Brain microvascular endothelial cell (primary cell): ENCODE results near the gene RAPGEF4.
A peak's percentile ranks its signal among the peaks of the same experiment; 100 is the strongest.

ENCODE experiments used
- DNase-seq: peaks from one replicate; pipeline ENCODE4 v3.0.0-alpha.2; 2020
- H3K27ac ChIP-seq: fragments of 250-450 bp; sonication (Bioruptor Pico); 2 replicates; pipeline ENCODE4 v1.5.1; 2020; ENCODE audit warnings: mild to moderate bottlenecking, moderate library complexity
- H3K27me3 ChIP-seq: fragments of 250-450 bp; sonication (Bioruptor Pico); replicated peaks from 2 replicates; pipeline ENCODE4 v1.5.1; 2020; ENCODE audit warnings: mild to moderate bottlenecking
- H3K36me3 ChIP-seq: fragments of 250-450 bp; sonication (Bioruptor Pico); replicated peaks from 2 replicates; pipeline ENCODE4 v1.5.1; 2020; ENCODE audit warnings: mild to moderate bottlenecking
- H3K4me3 ChIP-seq: 2 replicates; pipeline ENCODE4 v1.5.1; 2011; ENCODE audit warnings: low read depth, mild to moderate bottlenecking, control low read depth, low read length, moderate library complexity
- CTCF ChIP-seq: IDR thresholded peaks from 2 replicates; pipeline ENCODE4 v1.5.1; 2011; ENCODE audit warnings: low read depth, mild to moderate bottlenecking, moderate library complexity, low read length, control low read depth, inconsistent platforms; ENCODE audit errors: missing control alignments
- in situ Hi-C: cut with HindIII; loops from 2 replicates; pipeline ENCODE4 v1.10.0; 2017; ENCODE audit warnings: low sequenced_read_pairs, low pct_ligation_motif_present

The RAPGEF4 gene

DNA sequence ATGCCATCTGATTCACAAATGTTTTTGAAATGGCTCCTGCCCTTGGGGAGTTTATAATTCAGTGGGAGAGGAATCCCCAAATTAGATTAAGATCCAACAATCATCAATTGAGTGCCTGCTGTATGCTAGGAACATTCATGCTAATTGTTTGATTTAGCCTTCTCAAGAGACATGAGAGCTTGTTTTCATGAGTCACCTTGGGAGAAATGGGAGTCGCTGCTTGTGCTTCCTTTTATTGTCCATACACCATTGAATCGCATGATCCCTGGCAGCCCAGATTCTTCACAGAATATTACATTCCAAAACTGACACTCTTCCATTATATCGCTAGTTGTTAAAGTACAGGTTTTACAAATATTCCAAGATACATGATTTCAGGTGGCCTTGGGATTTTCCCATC, 234.0 kb downstream of the RAPGEF4 start:
- TF ChIP-seq CTCF = no peak
- in situ Hi-C loops = no loop called here
- H3K4me3 ChIP-seq = no peak overlapping the region
- no peak overlapping the region for H3K27ac ChIP-seq
- no peaks in the 10 kb centered on the region for H3K36me3 ChIP-seq
- no peaks in the 10 kb centered on the region for H3K27me3 ChIP-seq
- no peak for DNase-seq

DNA sequence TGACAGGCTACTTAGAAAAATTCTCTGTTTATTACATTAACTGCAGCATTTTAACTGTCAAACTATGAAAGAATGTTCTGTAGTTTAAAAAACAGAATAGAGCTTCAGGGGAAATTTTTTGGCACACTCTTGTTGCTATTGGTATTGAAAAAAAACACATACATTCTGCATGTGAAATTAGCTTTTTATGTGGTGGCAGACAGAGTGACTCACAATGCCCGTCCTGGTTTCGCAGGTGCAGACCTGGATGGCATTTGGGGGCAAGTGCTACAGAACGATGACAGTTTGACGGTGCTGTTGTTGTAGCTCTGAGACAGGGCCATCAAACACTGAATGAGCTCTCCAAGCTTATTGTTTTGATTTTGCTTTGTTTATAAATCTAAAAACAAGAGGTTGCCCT, 235.0 kb downstream of the RAPGEF4 start:
- H3K27me3 ChIP-seq = no peaks in the 10 kb centered on the region
- H3K4me3 ChIP-seq = no peak overlapping the region
- TF ChIP-seq CTCF = no peak
- DNase-seq = no peak
- H3K27ac ChIP-seq = no peak overlapping the region
- no peaks in the 10 kb centered on the region for H3K36me3 ChIP-seq
- in situ Hi-C loops = no loop called here

DNA sequence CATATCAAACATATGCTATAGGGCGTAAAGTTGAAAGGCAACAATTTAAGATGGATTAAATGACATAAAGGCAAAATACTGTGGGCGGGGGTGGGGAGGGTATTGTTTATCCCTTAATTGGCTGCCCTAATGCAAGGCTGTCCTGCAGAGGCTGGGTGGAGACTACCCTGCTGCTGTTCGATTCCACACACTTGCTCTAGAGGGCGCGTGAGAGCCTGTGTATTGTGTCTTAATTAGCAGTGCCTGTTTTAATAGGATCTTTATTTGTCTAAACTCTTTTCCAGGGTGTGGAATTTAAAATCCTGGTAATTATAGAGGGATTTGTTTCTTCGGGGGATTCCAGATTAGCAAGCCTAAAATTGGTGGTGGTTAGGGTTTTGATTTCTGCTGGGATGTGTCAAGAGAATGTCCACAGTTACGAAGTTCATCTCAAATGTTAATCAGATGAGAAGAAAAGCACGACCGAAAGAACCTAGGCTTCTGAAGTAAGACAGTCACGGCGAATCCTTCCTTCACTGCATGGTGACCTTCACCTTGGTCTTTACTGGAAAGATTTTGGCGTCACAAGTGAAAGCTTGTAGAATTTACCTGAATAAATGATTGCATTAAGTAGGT, 236.5 kb downstream of the RAPGEF4 start:
- H3K36me3 ChIP-seq = no peaks in the 10 kb centered on the region
- peak; percentile 42 for DNase-seq
- no peaks in the 10 kb centered on the region for H3K27me3 ChIP-seq
- peak; percentile 88 for TF ChIP-seq CTCF
- in situ Hi-C loops = no loop called here
- H3K27ac ChIP-seq = no peak overlapping the region
- H3K4me3 ChIP-seq = no peak overlapping the region

GRCh38 chr2:172974762-172975161, 239.1 kb downstream of the RAPGEF4 start:
- H3K27ac ChIP-seq = no peak overlapping the region
- no peaks in the 10 kb centered on the region for H3K36me3 ChIP-seq
- no peak for TF ChIP-seq CTCF
- in situ Hi-C loops = no loop called here
- no peak for DNase-seq
- no peak overlapping the region for H3K4me3 ChIP-seq
- no peaks in the 10 kb centered on the region for H3K27me3 ChIP-seq

- no peak for TF ChIP-seq CTCF
- no peak for DNase-seq
- in situ Hi-C loops = no loop called here
- no peaks in the 10 kb centered on the region for H3K36me3 ChIP-seq
- H3K4me3 ChIP-seq = no peak overlapping the region
- no peak overlapping the region for H3K27ac ChIP-seq
- H3K27me3 ChIP-seq = no peaks in the 10 kb centered on the region
These were observed 240.5 kb downstream of the RAPGEF4 start for GRCh38 chr2:172976116-172976515.

GRCh38 chr2:172976816-172977215, 241.2 kb downstream of the RAPGEF4 start:
- no peak overlapping the region for H3K27ac ChIP-seq
- H3K4me3 ChIP-seq = no peak overlapping the region
- in situ Hi-C loops = no loop called here
- no peak for TF ChIP-seq CTCF
- no peaks in the 10 kb centered on the region for H3K27me3 ChIP-seq
- H3K36me3 ChIP-seq = no peaks in the 10 kb centered on the region
- DNase-seq = no peak
